Inferior parietal cortex (tissue), 1 donor: Measurements from ENCODE around the gene RASA1.

Experiments
- DNase-seq: peaks from one replicate; pipeline ENCODE4 v3.0.0-alpha.2; 2016; ENCODE audit errors: extremely low spot score

The RASA1 gene

GRCh38 chr5:87403899-87404298 is 136.2 kb downstream of the RASA1 start:
- DNase-seq, result no peak

- no peak for DNase-seq
These were observed 136.7 kb downstream of the RASA1 start for GRCh38 chr5:87404359-87404758.

GRCh38 chr5:87405472-87406155 is 137.9 kb downstream of the RASA1 start:
- DNase-seq, result peak; percentile 1

- DNase-seq, result no peak
These were observed 140.5 kb downstream of the RASA1 start for GRCh38 chr5:87408204-87408603.

GRCh38 chr5:87410931-87411330 is 143.2 kb downstream of the RASA1 start:
- no peak for DNase-seq

GRCh38 chr5:87411586-87411972 is 143.9 kb downstream of the RASA1 start:
- no peak for DNase-seq

- no peak for DNase-seq
These were observed 144.4 kb downstream of the RASA1 start for GRCh38 chr5:87411973-87412629.

- DNase-seq, result peak; percentile 99
These were observed 145.1 kb downstream of the RASA1 start, which contains the start of gene CCNH for GRCh38 chr5:87412630-87413342. Gene CCNH, minus strand, starts transcription at chr5:87412930. Its CDS starts 136 bp downstream, at chr5:87412794.

GRCh38 chr5:87413343-87413645 is 145.6 kb downstream of the RASA1 start:
- no peak for DNase-seq

- DNase-seq, result no peak
These were observed 150.8 kb downstream of the RASA1 start for GRCh38 chr5:87418506-87418905.

- DNase-seq, result no peak
These were observed 153.6 kb downstream of the RASA1 start for GRCh38 chr5:87421307-87421706.

- no peak for DNase-seq
These were observed 156.1 kb downstream of the RASA1 start for GRCh38 chr5:87423755-87424154.

GRCh38 chr5:87430863-87431457 is 163.3 kb downstream of the RASA1 start:
- DNase-seq, result no peak

GRCh38 chr5:87432460-87432859 is 164.8 kb downstream of the RASA1 start:
- no peak for DNase-seq

- DNase-seq, result no peak
These were observed 166.3 kb downstream of the RASA1 start for GRCh38 chr5:87433945-87434344.

- DNase-seq, result no peak
These were observed 166.8 kb downstream of the RASA1 start for GRCh38 chr5:87434461-87434860.

GRCh38 chr5:87435144-87435694 is 167.5 kb downstream of the RASA1 start:
- DNase-seq, result no peak

GRCh38 chr5:87437724-87438123 is 170.0 kb downstream of the RASA1 start:
- DNase-seq, result no peak

GRCh38 chr5:87438231-87438630 is 170.5 kb downstream of the RASA1 start:
- DNase-seq, result no peak
